ENCODE data around the gene BCL11A. TPM values are rescaled to one million over a fixed set of nuclear protein-coding genes. Genes with fewer than 3 reads are reported as not detected.

Gene BCL11A
- total RNA-seq, 2 experiments from 2014 or later, result not detected

Other genes with a start within 250 kb of the BCL11A start
- 10 to 100 TPM; 14.7 to 19.7 TPM for gene PAPOLG, start 202.6 kb upstream of the BCL11A start, total RNA-seq

All from activated CD8-positive, alpha-beta memory T cell treated with anti-CD3 and anti-CD28 coated beads, Interleukin-2, amount 10 ng/mL, durations not matched to agents 7 days and 5 days (primary cell).